Small intestine (tissue), 7 donors: ENCODE measurements around the gene BMPER. TPM values are rescaled to one million over a fixed set of nuclear protein-coding genes. Genes with fewer than 3 reads are reported as not detected.

Experiments
- DNase-seq, 2 donors: peaks; one replicate each; pipeline versions ENCODE4 v3.0.0 to v3.0.0-alpha.2; 2013
- FAIRE-seq: peaks from 2 replicates; lab custom pipeline; 2012; peaks lifted over from hg19 to GRCh38; lab: Jason Lieb, UNC
- H3K27ac ChIP-seq, 3 donors: one replicate each; pipeline ENCODE4 v1.5.1; 2013; ENCODE audit warnings: low read length in 2 of 3, mild to moderate bottlenecking in 2 of 3, control low read depth in 1 of 3, inconsistent platforms in 1 of 3, low read depth in 1 of 3, moderate library complexity in 1 of 3
- H3K27me3 ChIP-seq, 3 donors: one replicate each; pipeline ENCODE4 v1.6.1; 2013; ENCODE audit warnings: low read length in 3 of 3, inconsistent platforms in 1 of 3; ENCODE audit not compliant: control insufficient read depth in 3 of 3, insufficient read depth in 3 of 3
- H3K36me3 ChIP-seq, 3 donors: one replicate each; pipeline ENCODE4 v1.6.1; 2013; ENCODE audit warnings: low read length in 3 of 3, inconsistent platforms in 1 of 3, low read depth in 1 of 3, mild to moderate bottlenecking in 1 of 3, moderate library complexity in 1 of 3; ENCODE audit not compliant: control insufficient read depth in 3 of 3, insufficient read depth in 2 of 3
- H3K4me1 ChIP-seq, 3 donors: one replicate each; pipeline ENCODE4 v1.6.1; 2013; ENCODE audit warnings: low read length in 2 of 3, inconsistent platforms in 1 of 3, low read depth in 1 of 3, mild to moderate bottlenecking in 1 of 3, moderate library complexity in 1 of 3; ENCODE audit not compliant: control insufficient read depth in 3 of 3, insufficient read depth in 2 of 3
- H3K4me3 ChIP-seq, 3 donors: one replicate each; pipeline ENCODE4 v1.5.1; 2013; ENCODE audit warnings: low read length in 3 of 3, control low read depth in 1 of 3, inconsistent platforms in 1 of 3, low read depth in 1 of 3, mild to moderate bottlenecking in 1 of 3, moderate library complexity in 1 of 3
- H3K9me3 ChIP-seq, 2 donors: one replicate each; pipeline ENCODE4 v1.6.1; 2013; ENCODE audit warnings: low read depth in 1 of 2, low read length in 1 of 2; ENCODE audit not compliant: control insufficient read depth in 2 of 2, insufficient read depth in 1 of 2
- WGBS, 3 donors: extraction: QIAGEN DNeasy Blood & Tissue Kit; methylation state at CpG; one replicate each; pipeline ENCODE4 v1.1.7; 2013; 5-methylcytosine and 5-hydroxymethylcytosine counted together
- polyA plus RNA-seq, 4 donors: library from polyadenylated mRNA; stranded (reverse) in 3 of 4; unstranded in 1 of 4; fragments of 200-250 nt in 3 of 4; fragments of 120-200 nt in 1 of 4; gene quantifications; one replicate each; pipeline versions ENCODE4 v1.2.1 to v1.2.3, GENCODE V29; 2013
- donor health status: healthy with polysubstance abuse.
- donor health status: control.
- donor health status: control.
- donor health status: Bipolar disorder and iron deficiency.
- donor health status: healthy.

Gene BMPER
- polyA plus RNA-seq, 4 donors, result 1.1 to 1.9 (median 1.2) TPM; not detected in 1

DNA sequence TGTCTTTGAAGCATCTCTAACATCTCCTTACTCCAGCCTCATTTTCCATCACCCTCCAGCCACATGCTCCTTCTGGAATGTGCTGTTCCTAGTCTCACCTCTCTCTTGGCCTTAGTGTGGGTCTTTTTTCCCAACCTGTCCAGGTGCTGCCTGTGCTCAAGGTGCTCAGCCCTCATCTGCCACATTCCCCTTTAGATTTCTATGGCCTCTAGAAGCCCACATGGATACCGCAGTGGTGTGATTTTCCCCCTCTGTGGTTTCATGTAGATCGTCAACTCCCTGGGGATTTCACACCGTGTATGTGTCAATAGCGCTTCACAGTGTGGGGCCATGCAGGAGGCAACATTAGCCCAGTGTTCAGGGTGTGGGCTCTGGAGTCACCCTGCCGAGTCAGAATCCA lies 32.5 kb downstream of the BMPER start:
- Histone ChIP-seq H3K27ac (no peak overlapping the region), H3K4me3 (no peak overlapping the region), H3K36me3 (no peaks in the 10 kb centered on the region), H3K9me3 (no peaks in the 10 kb centered on the region), H3K4me1 (peaks cover 0 to 3% (median 0%) of the 10 kb centered on the region in 3 donors), H3K27me3 (no peaks in the 10 kb centered on the region)
- DNase-seq (no peak), FAIRE-seq (no peak)
- 86 to 89% (median 87%) methylated on average over 5 of the region's 5 CpGs for whole genome bisulfite sequencing, 3 donors

DNA sequence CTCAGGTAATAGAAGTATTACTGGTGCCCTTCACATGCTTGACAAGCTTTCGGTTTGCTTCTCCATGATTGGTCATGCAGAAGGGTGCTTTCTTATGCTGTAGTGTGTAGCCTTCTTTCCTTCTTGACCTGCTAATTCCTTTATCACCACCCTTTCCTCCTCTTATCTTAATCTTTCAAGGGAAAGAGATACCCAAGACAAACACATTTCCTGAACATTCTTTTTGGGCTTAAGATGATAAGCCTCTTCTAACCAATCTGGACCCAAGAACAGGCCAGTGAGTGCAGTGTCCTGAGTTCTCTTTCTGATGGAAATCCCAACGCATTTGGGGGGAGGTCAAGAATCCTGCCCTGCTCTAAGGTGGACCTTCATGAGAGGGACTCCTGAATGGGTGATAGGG lies 33.8 kb downstream of the BMPER start:
- FAIRE-seq (no peak), DNase-seq (no peak)
- Histone ChIP-seq H3K27ac (no peak overlapping the region), H3K36me3 (no peaks in the 10 kb centered on the region), H3K4me1 (no peaks in the 10 kb centered on the region), H3K27me3 (no peaks in the 10 kb centered on the region), H3K9me3 (no peaks in the 10 kb centered on the region), H3K4me3 (no peak overlapping the region)
- 90 to 92% (median 90%) methylated on average over 2 of the region's 2 CpGs for WGBS, 3 donors

GRCh38 chr7:33940503-33940902 lies 35.2 kb downstream of the BMPER start:
- H3K9me3 ChIP-seq, result no peaks in the 10 kb centered on the region
- FAIRE-seq (no peak), DNase-seq (no peak)
- H3K4me1 ChIP-seq, result no peaks in the 10 kb centered on the region
- no peak overlapping the region for H3K27ac ChIP-seq
- no peak overlapping the region for H3K4me3 ChIP-seq
- no peaks in the 10 kb centered on the region for H3K36me3 ChIP-seq
- no peaks in the 10 kb centered on the region for H3K27me3 ChIP-seq

GRCh38 chr7:33941418-33941817 lies 36.1 kb downstream of the BMPER start:
- Histone ChIP-seq H3K27me3 (no peaks in the 10 kb centered on the region), H3K9me3 (no peaks in the 10 kb centered on the region), H3K4me1 (no peaks in the 10 kb centered on the region), H3K4me3 (no peak overlapping the region), H3K27ac (no peak overlapping the region), H3K36me3 (no peaks in the 10 kb centered on the region)
- 84 to 95% (median 86%) methylated on average over 6 of the region's 6 CpGs for WGBS, 3 donors
- DNase-seq (no peak), FAIRE-seq (no peak)

- no peaks in the 10 kb centered on the region for H3K36me3 ChIP-seq
- no peaks in the 10 kb centered on the region for H3K4me1 ChIP-seq
- H3K27ac ChIP-seq, result no peak overlapping the region
- DNase-seq (no peak), FAIRE-seq (no peak)
- no peaks in the 10 kb centered on the region for H3K27me3 ChIP-seq
- 48 to 62% (median 54%) methylated on average over 3 of the region's 3 CpGs for WGBS, 3 donors
- H3K4me3 ChIP-seq, result no peak overlapping the region
- H3K9me3 ChIP-seq, result no peaks in the 10 kb centered on the region
These were observed 40.9 kb downstream of the BMPER start for GRCh38 chr7:33946094-33946699.

GRCh38 chr7:33950047-33950714 lies 44.8 kb downstream of the BMPER start:
- H3K36me3 ChIP-seq, result no peaks in the 10 kb centered on the region
- no peak overlapping the region for H3K4me3 ChIP-seq
- DNase-seq, result no peak
- no peak for FAIRE-seq
- no peak overlapping the region for H3K27ac ChIP-seq
- no peaks in the 10 kb centered on the region for H3K9me3 ChIP-seq
- 87 to 88% (median 87%) methylated on average over 5 of the region's 5 CpGs for WGBS, 3 donors
- H3K27me3 ChIP-seq, result no peaks in the 10 kb centered on the region
- H3K4me1 ChIP-seq, result no peaks in the 10 kb centered on the region

DNA sequence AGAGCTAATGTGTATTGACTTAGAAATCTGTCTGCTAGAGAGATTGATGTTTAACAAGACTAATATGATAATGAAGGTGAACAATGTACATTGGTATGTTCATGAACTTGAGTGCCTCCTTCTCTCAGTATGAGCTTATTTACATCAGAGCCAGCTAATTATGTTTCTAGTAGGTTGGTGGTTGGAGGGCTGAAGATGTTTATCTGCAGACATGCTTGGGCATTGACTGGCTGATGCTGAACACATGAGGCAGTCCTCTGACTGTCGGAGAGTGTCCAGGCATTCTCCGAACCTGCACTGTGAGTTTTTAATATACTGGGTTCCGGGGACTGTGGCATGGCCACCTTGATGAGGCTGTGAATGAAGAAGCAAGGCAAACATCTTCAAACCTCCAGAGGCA lies 47.5 kb downstream of the BMPER start:
- Histone ChIP-seq H3K4me3 (no peak overlapping the region), H3K27ac (no peak overlapping the region), H3K4me1 (no peaks in the 10 kb centered on the region), H3K9me3 (no peaks in the 10 kb centered on the region), H3K27me3 (no peaks in the 10 kb centered on the region), H3K36me3 (no peaks in the 10 kb centered on the region)
- FAIRE-seq (no peak), DNase-seq (no peak)
- 88 to 96% (median 92%) methylated on average over 3 of the region's 3 CpGs for WGBS, 3 donors

GRCh38 chr7:33958104-33958503 lies 52.8 kb downstream of the BMPER start:
- no peak overlapping the region for H3K4me3 ChIP-seq
- H3K27ac ChIP-seq, result no peak overlapping the region
- H3K9me3 ChIP-seq, result no peaks in the 10 kb centered on the region
- 91 to 95% (median 91%) methylated on average over 1 of the region's 1 CpG for WGBS, 3 donors
- FAIRE-seq, result no peak
- no peaks in the 10 kb centered on the region for H3K36me3 ChIP-seq
- H3K4me1 ChIP-seq, result no peaks in the 10 kb centered on the region
- DNase-seq, result no peak
- H3K27me3 ChIP-seq, result no peaks in the 10 kb centered on the region

DNA sequence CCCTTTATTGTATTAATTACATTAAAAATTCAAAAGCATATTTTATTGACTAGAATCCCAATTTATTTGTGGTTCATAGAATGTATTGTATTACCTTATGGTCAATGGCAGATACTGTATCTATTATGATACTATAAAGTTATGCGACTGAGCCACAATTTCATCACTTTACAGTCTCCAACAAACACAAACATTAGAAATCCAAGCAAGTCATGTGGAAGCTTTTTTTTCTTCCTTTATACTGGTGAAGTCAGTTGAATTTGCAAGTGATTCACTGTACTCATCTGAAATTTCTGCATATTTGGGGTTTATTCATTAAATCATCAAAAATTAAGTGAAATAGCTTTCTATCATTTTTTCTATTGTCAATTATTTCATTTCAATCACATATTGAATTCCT lies 54.3 kb downstream of the BMPER start:
- WGBS, 3 donors, result 89 to 100% (median 96%) methylated on average over 1 of the region's 1 CpG
- no peak for FAIRE-seq
- DNase-seq, result no peak

More for the DNA sequence above, 54.3 kb downstream of the BMPER start:
- Histone ChIP-seq H3K9me3 (no peaks in the 10 kb centered on the region), H3K4me3 (no peak overlapping the region), H3K4me1 (no peaks in the 10 kb centered on the region), H3K36me3 (no peaks in the 10 kb centered on the region), H3K27ac (no peak overlapping the region), H3K27me3 (no peaks in the 10 kb centered on the region)
